IMR-90 (cell line): ENCODE results near the gene THBS4. TPM values are rescaled to one million over a fixed set of nuclear protein-coding genes. Genes with fewer than 3 reads are reported as not detected.

Experiments
- ATAC-seq: fragments of 200-7000 bp; cut with Tn5 transposase; 2 replicates; pipeline ENCODE4 v1.9.1; 2020; ENCODE audit warnings: low read depth, mild to moderate bottlenecking, moderate library complexity
- BruUV-seq: library from RNA; stranded (reverse); fragments of 400-500 nt; replicated peaks from 2 replicates; lab custom pipeline; 2021; lab: Mats Ljungman, UMichigan
- CTCF ChIA-PET: fragments of 300-600 bp; formaldehyde crosslinking; extraction: SDS; loops from one replicate; lab custom pipeline; 2021; ENCODE audit warnings: antibody characterized with exemption; lab: Yijun Ruan, JAX
- POLR2A ChIA-PET: fragments of 300-600 bp; sonication (Branson Sonifier 250); formaldehyde crosslinking; loops from one replicate; lab custom pipeline; 2022; ENCODE audit warnings: antibody characterized with exemption; ENCODE audit not compliant: unreplicated experiment; lab: Charles Lee
- DNase-seq: peaks from one replicate; pipeline ENCODE4 v3.0.0; 2013
- H2AFZ ChIP-seq: replicated peaks from 2 replicates; pipeline ENCODE3; 2013; ENCODE audit warnings: low read length, mild to moderate bottlenecking; ENCODE audit not compliant: poor library complexity
- H2AK5ac ChIP-seq: 2 replicates; pipeline ENCODE4 v1.6.1; 2013; ENCODE audit warnings: low read depth, low read length, inconsistent platforms
- H2AK9ac ChIP-seq: replicated peaks from 2 replicates; pipeline ENCODE3; 2013; ENCODE audit warnings: mild to moderate bottlenecking, low read depth, low read length, moderate library complexity; ENCODE audit not compliant: poor library complexity
- H2BK120ac ChIP-seq: 2 replicates; pipeline ENCODE4 v1.6.1; 2013; ENCODE audit warnings: low read depth, low read length, inconsistent platforms
- H2BK15ac ChIP-seq: 3 replicates; pipeline ENCODE4 v1.6.1; 2013; ENCODE audit warnings: low read depth, low read length, inconsistent platforms
- H2BK20ac ChIP-seq: 2 replicates; pipeline ENCODE4 v1.6.1; 2013; ENCODE audit warnings: low read depth, mild to moderate bottlenecking, inconsistent platforms, low read length, moderate library complexity
- H2BK5ac ChIP-seq: 2 replicates; pipeline ENCODE4 v1.6.1; 2013; ENCODE audit warnings: mild to moderate bottlenecking, low read depth, low read length, inconsistent platforms; ENCODE audit not compliant: poor library complexity, severe bottlenecking
- H3K14ac ChIP-seq: replicated peaks from 2 replicates; pipeline ENCODE4 v1.6.1; 2013; ENCODE audit warnings: low read depth, low read length, inconsistent platforms
- H3K18ac ChIP-seq: 2 replicates; pipeline ENCODE4 v1.6.1; 2013; ENCODE audit warnings: low read depth, low read length, control low read depth
- H3K23ac ChIP-seq: 2 replicates; pipeline ENCODE4 v1.6.1; 2013; ENCODE audit warnings: low read depth, low read length, inconsistent platforms
- H3K27ac ChIP-seq: 2 replicates; pipeline ENCODE4 v1.5.1; 2013; ENCODE audit warnings: mild to moderate bottlenecking, control low read depth, low read length; ENCODE audit not compliant: insufficient read depth
- H3K27me3 ChIP-seq: 2 replicates; pipeline ENCODE4 v1.6.1; 2013; ENCODE audit warnings: low read length; ENCODE audit not compliant: control insufficient read depth, insufficient read depth
- H3K36me3 ChIP-seq: 2 replicates; pipeline ENCODE4 v1.6.1; 2013; ENCODE audit warnings: low read length, mixed read lengths; ENCODE audit not compliant: control insufficient read depth, insufficient read depth
- H3K4ac ChIP-seq: 2 replicates; pipeline ENCODE4 v1.6.1; 2013; ENCODE audit warnings: low read depth, low read length, inconsistent platforms
- H3K4me1 ChIP-seq: 2 replicates; pipeline ENCODE4 v1.6.1; 2013; ENCODE audit warnings: low read length, mixed read lengths; ENCODE audit not compliant: control insufficient read depth, insufficient read depth
- H3K4me2 ChIP-seq: 2 replicates; pipeline ENCODE4 v1.6.1; 2013; ENCODE audit warnings: low read depth, mild to moderate bottlenecking, control low read depth, low read length, moderate library complexity
- H3K4me3 ChIP-seq: 2 replicates; pipeline ENCODE4 v1.5.1; 2013; ENCODE audit warnings: low read depth, mild to moderate bottlenecking, control low read depth, low read length, moderate library complexity; ENCODE audit not compliant: insufficient read depth
- H3K56ac ChIP-seq: 2 replicates; pipeline ENCODE4 v1.6.1; 2013; ENCODE audit warnings: low read length, inconsistent platforms; ENCODE audit not compliant: insufficient read depth; ENCODE audit errors: extremely low read depth
- H3K79me1 ChIP-seq, 2 experiments: 2 replicates each; pipeline ENCODE4 v1.6.1; 2013; ENCODE audit warnings: low read length in 2 of 2, inconsistent platforms in 1 of 2, low read depth in 1 of 2
- H3K9ac ChIP-seq: 2 replicates; pipeline ENCODE4 v1.6.1; 2013; ENCODE audit warnings: low read depth, low read length, control low read depth
- H3K9me1 ChIP-seq: 2 replicates; pipeline ENCODE4 v1.6.1; 2013; ENCODE audit warnings: low read length, inconsistent platforms; ENCODE audit not compliant: insufficient read depth
- H3K9me3 ChIP-seq: 2 replicates; pipeline ENCODE4 v1.6.1; 2013; ENCODE audit warnings: low read length; ENCODE audit not compliant: control insufficient read depth, insufficient read depth
- H4K20me1 ChIP-seq: 2 replicates; pipeline ENCODE4 v1.6.1; 2013; ENCODE audit warnings: low read length, inconsistent platforms; ENCODE audit not compliant: insufficient read depth
- H4K5ac ChIP-seq: 2 replicates; pipeline ENCODE4 v1.6.1; 2013; ENCODE audit warnings: mild to moderate bottlenecking, low read depth, low read length, control low read depth
- H4K8ac ChIP-seq, 2 experiments: 2 replicates each; pipeline ENCODE4 v1.6.1; 2013; ENCODE audit warnings: low read depth in 2 of 2, low read length in 2 of 2, control low read depth in 1 of 2, inconsistent platforms in 1 of 2
- H4K91ac ChIP-seq: 2 replicates; pipeline ENCODE4 v1.6.1; 2013; ENCODE audit warnings: low read depth, low read length, inconsistent platforms; ENCODE audit not compliant: insufficient read depth
- BHLHE40 ChIP-seq: fragments of 150-350 bp; IDR thresholded peaks from 2 replicates; pipeline ENCODE4 v1.6.1; 2016; ENCODE audit warnings: mild to moderate bottlenecking, low read depth, low read length
- CEBPB ChIP-seq: IDR thresholded peaks from 2 replicates; pipeline ENCODE4 v1.6.1; 2012; ENCODE audit warnings: low read depth, low read length, improper control_type of control experiment
- CHD1 ChIP-seq: IDR thresholded peaks from 2 replicates; pipeline ENCODE4 v1.6.1; 2012; ENCODE audit warnings: low read depth, low read length, improper control_type of control experiment
- CTCF ChIP-seq: conservative IDR thresholded peaks from 2 replicates; pipeline ENCODE4 v1.5.1; 2012; ENCODE audit warnings: mild to moderate bottlenecking, low read depth, low read length, improper control_type of control experiment
- MAFK ChIP-seq: IDR thresholded peaks from 2 replicates; pipeline ENCODE4 v1.6.1; 2012; ENCODE audit warnings: low read depth, low read length, improper control_type of control experiment
- MAZ ChIP-seq: IDR thresholded peaks from 2 replicates; pipeline ENCODE4 v1.6.1; 2012; ENCODE audit warnings: low read depth, mild to moderate bottlenecking, low read length, improper control_type of control experiment, moderate library complexity, borderline replicate concordance
- MXI1 ChIP-seq: IDR thresholded peaks from 2 replicates; pipeline ENCODE4 v1.6.1; 2012; ENCODE audit warnings: low read depth, mild to moderate bottlenecking, low read length, moderate library complexity, borderline replicate concordance
- POLR2A ChIP-seq: IDR thresholded peaks from 2 replicates; pipeline ENCODE4 v1.6.1; 2012; ENCODE audit warnings: mild to moderate bottlenecking, low read depth, low read length
- RAD21 ChIP-seq: IDR thresholded peaks from 2 replicates; pipeline ENCODE4 v1.6.1; 2012; ENCODE audit warnings: low read length, improper control_type of control experiment
- RCOR1 ChIP-seq: IDR thresholded peaks from 2 replicates; pipeline ENCODE4 v1.6.1; 2012; ENCODE audit warnings: mild to moderate bottlenecking, low read length, improper control_type of control experiment; ENCODE audit not compliant: insufficient replicate concordance
- RFX5 ChIP-seq: IDR thresholded peaks from 2 replicates; pipeline ENCODE4 v1.8.0; 2012; ENCODE audit warnings: low read depth, mild to moderate bottlenecking, low read length, moderate library complexity
- SMC3 ChIP-seq: fragments of 150-350 bp; IDR thresholded peaks from 2 replicates; pipeline ENCODE4 v1.6.1; 2016; ENCODE audit warnings: low read depth, mild to moderate bottlenecking, antibody characterized with exemption, low read length, moderate library complexity
- USF2 ChIP-seq: fragments of 150-350 bp; IDR thresholded peaks from 2 replicates; pipeline ENCODE4 v1.6.1; 2017; ENCODE audit warnings: mild to moderate bottlenecking, antibody characterized with exemption, low read length, low read depth
- WGBS, 2 experiments: methylation state at CpG; one replicate each; pipeline versions ENCODE4 v1.1.5 to v1.1.7; 2013; ENCODE audit warnings: missing lambda C conversion rate in 2 of 2; ENCODE audit not compliant: insufficient read length in 1 of 2; ENCODE audit errors: extremely low coverage in 2 of 2; 5-methylcytosine and 5-hydroxymethylcytosine counted together
- dilution Hi-C: fragments of 300-500 bp; cut with HindIII; formaldehyde crosslinking; loops from one replicate; pipeline ENCODE4 v1.14.3; 2018; ENCODE audit warnings: low sequenced_read_pairs; ENCODE audit not compliant: unreplicated experiment
- in situ Hi-C: fragments of 300-500 bp; cut with MboI; formaldehyde crosslinking; loops from 3 replicates; pipeline ENCODE4 v1.14.3; 2019; ENCODE audit warnings: low sequenced_read_pairs, inconsistent platforms, mixed read lengths
- intact Hi-C: fragments of 100-400 bp; cut with micrococcal nuclease; formaldehyde crosslinking; loops from 2 replicates; pipeline ENCODE4 v1.10.0; 2022
- polyA plus RNA-seq, 3 experiments: library from polyadenylated mRNA; depleted of rRNA; stranded (reverse); fragments of >200 nt; gene quantifications; 2 replicates each; pipeline ENCODE4 v1.2.3, GENCODE V29; 2012; ENCODE audit warnings: low replicate concordance in 1 of 3
- total RNA-seq: library from RNA; depleted of rRNA; stranded (reverse); fragments of >200 nt; gene quantifications from 2 replicates; pipeline ENCODE4 v1.2.3, GENCODE V29; 2012

THBS4 gene
- total and polyA plus RNA-seq, 2 of the 4 experiments (the other 2 are of a cell fraction): 0.90 to 0.92 TPM

- H2BK15ac ChIP-seq: no peak overlapping the region
- peak overlapping the region; percentile 89 for H3K4me3 ChIP-seq
- H3K23ac ChIP-seq: peak overlapping the region; percentile 69; the same call in 1 of the 2 replicates
- H2BK120ac ChIP-seq: no peak overlapping the region
- peak overlapping the region; percentile 83; the same call in 1 of the 2 replicates for H3K14ac ChIP-seq
- peak overlapping the region; percentile 81; the same call in 1 of the 2 replicates for H3K9ac ChIP-seq
- H3K4me2 ChIP-seq: peak overlapping the region; percentile 90
- no peak overlapping the region for H3K56ac ChIP-seq
- H2AK5ac ChIP-seq: no peak overlapping the region
- H4K20me1 ChIP-seq: no peaks in the 10 kb centered on the region
- dilution Hi-C loops (no loop called here), in situ Hi-C loops (no loop called here), intact Hi-C loops (no loop called here)
- no peaks in the 10 kb centered on the region for H3K9me3 ChIP-seq
- H3K4me1 ChIP-seq: peaks cover 4% of the 10 kb centered on the region
- H2BK5ac ChIP-seq: peak overlapping the region; percentile 63
- H3K79me1 ChIP-seq: peaks cover 15 to 21% of the 10 kb centered on the region in 2 experiments
- POLR2A ChIA-PET: interaction anchor here (0.7 to 1.0 kb wide), 3 partner anchors 10 to 98 kb away, joined by 3 to 6 read pairs (median 4); no protein-coding TSS in a partner anchor
- no CpG with 5 or more reads among the region's 6 CpGs for WGBS, 2 experiments
- no TSS peak for BruUV-seq
- no peak overlapping the region for H2AK9ac ChIP-seq
- peak overlapping the region; percentile 82; the same call in 1 of the 2 replicates for H4K91ac ChIP-seq
- H3K4ac ChIP-seq: peak overlapping the region; percentile 85; the same call in 1 of the 2 replicates
- DNase-seq (peak; percentile 36), ATAC-seq (no peak)
- CTCF ChIA-PET: interaction anchor here (1.3 kb wide), 1 partner anchor 10 kb away, joined by 4 read pairs; no protein-coding TSS in a partner anchor
- H3K9me1 ChIP-seq: peaks cover 3% of the 10 kb centered on the region; the same call in 1 of the 2 replicates
- no peak for TF ChIP-seq CTCF
- no peak for TF ChIP-seq USF2
- TF ChIP-seq CHD1: no peak
- no peak for TF ChIP-seq MAFK
- TF ChIP-seq POLR2A: no peak
- TF ChIP-seq MXI1: no peak
- TF ChIP-seq RCOR1: no peak
- no peak for TF ChIP-seq RAD21
- no peak for TF ChIP-seq MAZ
- no peak for TF ChIP-seq SMC3
- TF ChIP-seq BHLHE40: no peak
- no peak for TF ChIP-seq RFX5
- no peak for TF ChIP-seq CEBPB
- no peak overlapping the region for H3K18ac ChIP-seq
- H4K5ac ChIP-seq: no peak overlapping the region; the same call in 1 of the 2 replicates
- peak overlapping the region; percentile 16; the same call in 1 of the 2 replicates for H3K27ac ChIP-seq
- H4K8ac ChIP-seq: peak overlapping the region; percentile 95 to 100; a peak in 3 of 4 replicates
- no peak overlapping the region for H2BK20ac ChIP-seq
- H3K27me3 ChIP-seq: no peaks in the 10 kb centered on the region
- H3K36me3 ChIP-seq: peaks cover 15% of the 10 kb centered on the region
- no peak overlapping the region for H2AFZ ChIP-seq
These were observed 44.9 kb upstream of the THBS4 start for GRCh38 chr5:79990205-79990597.
